IMR-90 (cell line): ENCODE results near the gene TULP4. TPM values are rescaled to one million over a fixed set of nuclear protein-coding genes. Genes with fewer than 3 reads are reported as not detected.

Experiments used
- ATAC-seq: fragments of 200-7000 bp; cut with Tn5 transposase; 2 replicates; pipeline ENCODE4 v1.9.1; 2020; ENCODE audit warnings: low read depth, mild to moderate bottlenecking, moderate library complexity
- BruUV-seq: library from RNA; stranded (reverse); fragments of 400-500 nt; replicated peaks from 2 replicates; lab custom pipeline; 2021; lab: Mats Ljungman, UMichigan
- CTCF ChIA-PET: fragments of 300-600 bp; formaldehyde crosslinking; extraction: SDS; loops from one replicate; lab custom pipeline; 2021; ENCODE audit warnings: antibody characterized with exemption; lab: Yijun Ruan, JAX
- POLR2A ChIA-PET: fragments of 300-600 bp; sonication (Branson Sonifier 250); formaldehyde crosslinking; loops from one replicate; lab custom pipeline; 2022; ENCODE audit warnings: antibody characterized with exemption; ENCODE audit not compliant: unreplicated experiment; lab: Charles Lee
- DNase-seq: peaks from one replicate; pipeline ENCODE4 v3.0.0; 2013
- H2AFZ ChIP-seq: replicated peaks from 2 replicates; pipeline ENCODE3; 2013; ENCODE audit warnings: low read length, mild to moderate bottlenecking; ENCODE audit not compliant: poor library complexity
- H2AK5ac ChIP-seq: 2 replicates; pipeline ENCODE4 v1.6.1; 2013; ENCODE audit warnings: low read depth, low read length, inconsistent platforms
- H2AK9ac ChIP-seq: replicated peaks from 2 replicates; pipeline ENCODE3; 2013; ENCODE audit warnings: mild to moderate bottlenecking, low read depth, low read length, moderate library complexity; ENCODE audit not compliant: poor library complexity
- H2BK120ac ChIP-seq: 2 replicates; pipeline ENCODE4 v1.6.1; 2013; ENCODE audit warnings: low read depth, low read length, inconsistent platforms
- H2BK15ac ChIP-seq: 3 replicates; pipeline ENCODE4 v1.6.1; 2013; ENCODE audit warnings: low read depth, low read length, inconsistent platforms
- H2BK20ac ChIP-seq: 2 replicates; pipeline ENCODE4 v1.6.1; 2013; ENCODE audit warnings: low read depth, mild to moderate bottlenecking, inconsistent platforms, low read length, moderate library complexity
- H2BK5ac ChIP-seq: 2 replicates; pipeline ENCODE4 v1.6.1; 2013; ENCODE audit warnings: mild to moderate bottlenecking, low read depth, low read length, inconsistent platforms; ENCODE audit not compliant: poor library complexity, severe bottlenecking
- H3K14ac ChIP-seq: replicated peaks from 2 replicates; pipeline ENCODE4 v1.6.1; 2013; ENCODE audit warnings: low read depth, low read length, inconsistent platforms
- H3K18ac ChIP-seq: 2 replicates; pipeline ENCODE4 v1.6.1; 2013; ENCODE audit warnings: low read depth, low read length, control low read depth
- H3K23ac ChIP-seq: 2 replicates; pipeline ENCODE4 v1.6.1; 2013; ENCODE audit warnings: low read depth, low read length, inconsistent platforms
- H3K27ac ChIP-seq: 2 replicates; pipeline ENCODE4 v1.5.1; 2013; ENCODE audit warnings: mild to moderate bottlenecking, control low read depth, low read length; ENCODE audit not compliant: insufficient read depth
- H3K27me3 ChIP-seq: 2 replicates; pipeline ENCODE4 v1.6.1; 2013; ENCODE audit warnings: low read length; ENCODE audit not compliant: control insufficient read depth, insufficient read depth
- H3K36me3 ChIP-seq: 2 replicates; pipeline ENCODE4 v1.6.1; 2013; ENCODE audit warnings: low read length, mixed read lengths; ENCODE audit not compliant: control insufficient read depth, insufficient read depth
- H3K4ac ChIP-seq: 2 replicates; pipeline ENCODE4 v1.6.1; 2013; ENCODE audit warnings: low read depth, low read length, inconsistent platforms
- H3K4me1 ChIP-seq: 2 replicates; pipeline ENCODE4 v1.6.1; 2013; ENCODE audit warnings: low read length, mixed read lengths; ENCODE audit not compliant: control insufficient read depth, insufficient read depth
- H3K4me2 ChIP-seq: 2 replicates; pipeline ENCODE4 v1.6.1; 2013; ENCODE audit warnings: low read depth, mild to moderate bottlenecking, control low read depth, low read length, moderate library complexity
- H3K4me3 ChIP-seq: 2 replicates; pipeline ENCODE4 v1.5.1; 2013; ENCODE audit warnings: low read depth, mild to moderate bottlenecking, control low read depth, low read length, moderate library complexity; ENCODE audit not compliant: insufficient read depth
- H3K56ac ChIP-seq: 2 replicates; pipeline ENCODE4 v1.6.1; 2013; ENCODE audit warnings: low read length, inconsistent platforms; ENCODE audit not compliant: insufficient read depth; ENCODE audit errors: extremely low read depth
- H3K79me1 ChIP-seq, 2 experiments: 2 replicates each; pipeline ENCODE4 v1.6.1; 2013; ENCODE audit warnings: low read length in 2 of 2, inconsistent platforms in 1 of 2, low read depth in 1 of 2
- H3K9ac ChIP-seq: 2 replicates; pipeline ENCODE4 v1.6.1; 2013; ENCODE audit warnings: low read depth, low read length, control low read depth
- H3K9me1 ChIP-seq: 2 replicates; pipeline ENCODE4 v1.6.1; 2013; ENCODE audit warnings: low read length, inconsistent platforms; ENCODE audit not compliant: insufficient read depth
- H3K9me3 ChIP-seq: 2 replicates; pipeline ENCODE4 v1.6.1; 2013; ENCODE audit warnings: low read length; ENCODE audit not compliant: control insufficient read depth, insufficient read depth
- H4K20me1 ChIP-seq: 2 replicates; pipeline ENCODE4 v1.6.1; 2013; ENCODE audit warnings: low read length, inconsistent platforms; ENCODE audit not compliant: insufficient read depth
- H4K5ac ChIP-seq: 2 replicates; pipeline ENCODE4 v1.6.1; 2013; ENCODE audit warnings: mild to moderate bottlenecking, low read depth, low read length, control low read depth
- H4K8ac ChIP-seq, 2 experiments: 2 replicates each; pipeline ENCODE4 v1.6.1; 2013; ENCODE audit warnings: low read depth in 2 of 2, low read length in 2 of 2, control low read depth in 1 of 2, inconsistent platforms in 1 of 2
- H4K91ac ChIP-seq: 2 replicates; pipeline ENCODE4 v1.6.1; 2013; ENCODE audit warnings: low read depth, low read length, inconsistent platforms; ENCODE audit not compliant: insufficient read depth
- BHLHE40 ChIP-seq: fragments of 150-350 bp; IDR thresholded peaks from 2 replicates; pipeline ENCODE4 v1.6.1; 2016; ENCODE audit warnings: mild to moderate bottlenecking, low read depth, low read length
- CEBPB ChIP-seq: IDR thresholded peaks from 2 replicates; pipeline ENCODE4 v1.6.1; 2012; ENCODE audit warnings: low read depth, low read length, improper control_type of control experiment
- CHD1 ChIP-seq: IDR thresholded peaks from 2 replicates; pipeline ENCODE4 v1.6.1; 2012; ENCODE audit warnings: low read depth, low read length, improper control_type of control experiment
- FOS ChIP-seq: fragments of 150-350 bp; IDR thresholded peaks from 2 replicates; pipeline ENCODE4 v1.6.1; 2016; ENCODE audit warnings: low read depth, low read length
- MAFK ChIP-seq: IDR thresholded peaks from 2 replicates; pipeline ENCODE4 v1.6.1; 2012; ENCODE audit warnings: low read depth, low read length, improper control_type of control experiment
- MAZ ChIP-seq: IDR thresholded peaks from 2 replicates; pipeline ENCODE4 v1.6.1; 2012; ENCODE audit warnings: low read depth, mild to moderate bottlenecking, low read length, improper control_type of control experiment, moderate library complexity, borderline replicate concordance
- MXI1 ChIP-seq: IDR thresholded peaks from 2 replicates; pipeline ENCODE4 v1.6.1; 2012; ENCODE audit warnings: low read depth, mild to moderate bottlenecking, low read length, moderate library complexity, borderline replicate concordance
- NFE2L2 ChIP-seq: fragments of 150-350 bp; IDR thresholded peaks from 2 replicates; pipeline ENCODE4 v1.6.1; 2016; ENCODE audit warnings: low read depth, mild to moderate bottlenecking, low read length
- POLR2A ChIP-seq: IDR thresholded peaks from 2 replicates; pipeline ENCODE4 v1.6.1; 2012; ENCODE audit warnings: mild to moderate bottlenecking, low read depth, low read length
- RAD21 ChIP-seq: IDR thresholded peaks from 2 replicates; pipeline ENCODE4 v1.6.1; 2012; ENCODE audit warnings: low read length, improper control_type of control experiment
- RCOR1 ChIP-seq: IDR thresholded peaks from 2 replicates; pipeline ENCODE4 v1.6.1; 2012; ENCODE audit warnings: mild to moderate bottlenecking, low read length, improper control_type of control experiment; ENCODE audit not compliant: insufficient replicate concordance
- RFX5 ChIP-seq: IDR thresholded peaks from 2 replicates; pipeline ENCODE4 v1.8.0; 2012; ENCODE audit warnings: low read depth, mild to moderate bottlenecking, low read length, moderate library complexity
- SMC3 ChIP-seq: fragments of 150-350 bp; IDR thresholded peaks from 2 replicates; pipeline ENCODE4 v1.6.1; 2016; ENCODE audit warnings: low read depth, mild to moderate bottlenecking, antibody characterized with exemption, low read length, moderate library complexity
- WGBS, 2 experiments: methylation state at CpG; one replicate each; pipeline versions ENCODE4 v1.1.5 to v1.1.7; 2013; ENCODE audit warnings: missing lambda C conversion rate in 2 of 2; ENCODE audit not compliant: insufficient read length in 1 of 2; ENCODE audit errors: extremely low coverage in 2 of 2; 5-methylcytosine and 5-hydroxymethylcytosine counted together
- dilution Hi-C: fragments of 300-500 bp; cut with HindIII; formaldehyde crosslinking; loops from one replicate; pipeline ENCODE4 v1.14.3; 2018; ENCODE audit warnings: low sequenced_read_pairs; ENCODE audit not compliant: unreplicated experiment
- in situ Hi-C: fragments of 300-500 bp; cut with MboI; formaldehyde crosslinking; loops from 3 replicates; pipeline ENCODE4 v1.14.3; 2019; ENCODE audit warnings: low sequenced_read_pairs, inconsistent platforms, mixed read lengths
- intact Hi-C: fragments of 100-400 bp; cut with micrococcal nuclease; formaldehyde crosslinking; loops from 2 replicates; pipeline ENCODE4 v1.10.0; 2022
- polyA plus RNA-seq, 3 experiments: library from polyadenylated mRNA; depleted of rRNA; stranded (reverse); fragments of >200 nt; gene quantifications; 2 replicates each; pipeline ENCODE4 v1.2.3, GENCODE V29; 2012; ENCODE audit warnings: low replicate concordance in 1 of 3
- total RNA-seq: library from RNA; depleted of rRNA; stranded (reverse); fragments of >200 nt; gene quantifications from 2 replicates; pipeline ENCODE4 v1.2.3, GENCODE V29; 2012
- TF ChIP-seq, protein P1 (sequence below): conservative IDR thresholded peaks from 2 replicates; pipeline ENCODE4 v1.5.1; 2012; ENCODE audit warnings: mild to moderate bottlenecking, low read depth, low read length, improper control_type of control experiment
- TF ChIP-seq, protein P2 (sequence below): fragments of 150-350 bp; IDR thresholded peaks from 2 replicates; pipeline ENCODE4 v1.6.1; 2017; ENCODE audit warnings: mild to moderate bottlenecking, antibody characterized with exemption, low read length, low read depth
- TF ChIP-seq, protein P3 (sequence below): fragments of 150-350 bp; IDR thresholded peaks from 2 replicates; pipeline ENCODE4 v1.6.1; 2016; ENCODE audit warnings: low read depth, mild to moderate bottlenecking, low read length, moderate library complexity, borderline replicate concordance

TULP4 gene
- total and polyA plus RNA-seq, 2 of the 4 experiments (the other 2 are of a cell fraction), result 8.1 to 30.6 TPM

DNA sequence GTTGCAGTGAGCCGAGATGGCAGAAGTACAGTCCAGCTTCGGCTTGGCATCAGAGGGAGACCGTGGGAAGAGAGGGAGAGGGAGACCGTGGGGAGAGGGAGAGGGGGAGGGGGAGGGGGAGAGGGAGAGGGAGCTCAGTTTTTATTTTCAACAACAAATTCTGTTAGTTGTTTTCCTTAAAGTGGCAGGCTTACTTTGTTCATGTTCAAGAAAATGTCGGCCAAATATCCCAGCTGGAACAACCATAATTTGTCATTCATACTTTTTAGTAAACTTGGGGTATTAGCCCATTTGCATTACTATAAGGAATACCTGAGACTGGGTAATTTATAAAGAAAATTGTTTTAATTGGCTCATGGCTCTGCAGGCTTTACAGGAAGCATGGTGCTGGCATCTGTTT, 2.5 kb upstream of the TULP4 start:
- H2AFZ ChIP-seq, result no peak overlapping the region
- dilution Hi-C loops, result no loop called here
- POLR2A ChIA-PET, result no interaction called here

More for the DNA sequence above, 2.5 kb upstream of the TULP4 start:
- no peak overlapping the region for H2BK5ac ChIP-seq
- intact Hi-C loops, result no loop called here
- no peak overlapping the region for H3K56ac ChIP-seq
- no TSS peak for BruUV-seq
- DNase-seq, result no peak
- no peak overlapping the region for H4K8ac ChIP-seq
- no peak overlapping the region for H2BK20ac ChIP-seq
- no peak for ATAC-seq
- H2AK5ac ChIP-seq, result no peak overlapping the region
- H3K18ac ChIP-seq, result no peak overlapping the region
- H4K91ac ChIP-seq, result no peak overlapping the region
- no peaks in the 10 kb centered on the region for H4K20me1 ChIP-seq
- H3K27ac ChIP-seq, result no peak overlapping the region
- H3K79me1 ChIP-seq, result peaks cover 4 to 16% of the 10 kb centered on the region in 2 experiments; a peak in 2 of 4 replicates
- H2BK120ac ChIP-seq, result no peak overlapping the region
- no peak overlapping the region for H2BK15ac ChIP-seq
- no peak overlapping the region for H3K23ac ChIP-seq
- H3K14ac ChIP-seq, result no peak overlapping the region
- H3K9ac ChIP-seq, result no peak overlapping the region
- no peak for TF ChIP-seq MXI1
- TF ChIP-seq, protein P1, sequence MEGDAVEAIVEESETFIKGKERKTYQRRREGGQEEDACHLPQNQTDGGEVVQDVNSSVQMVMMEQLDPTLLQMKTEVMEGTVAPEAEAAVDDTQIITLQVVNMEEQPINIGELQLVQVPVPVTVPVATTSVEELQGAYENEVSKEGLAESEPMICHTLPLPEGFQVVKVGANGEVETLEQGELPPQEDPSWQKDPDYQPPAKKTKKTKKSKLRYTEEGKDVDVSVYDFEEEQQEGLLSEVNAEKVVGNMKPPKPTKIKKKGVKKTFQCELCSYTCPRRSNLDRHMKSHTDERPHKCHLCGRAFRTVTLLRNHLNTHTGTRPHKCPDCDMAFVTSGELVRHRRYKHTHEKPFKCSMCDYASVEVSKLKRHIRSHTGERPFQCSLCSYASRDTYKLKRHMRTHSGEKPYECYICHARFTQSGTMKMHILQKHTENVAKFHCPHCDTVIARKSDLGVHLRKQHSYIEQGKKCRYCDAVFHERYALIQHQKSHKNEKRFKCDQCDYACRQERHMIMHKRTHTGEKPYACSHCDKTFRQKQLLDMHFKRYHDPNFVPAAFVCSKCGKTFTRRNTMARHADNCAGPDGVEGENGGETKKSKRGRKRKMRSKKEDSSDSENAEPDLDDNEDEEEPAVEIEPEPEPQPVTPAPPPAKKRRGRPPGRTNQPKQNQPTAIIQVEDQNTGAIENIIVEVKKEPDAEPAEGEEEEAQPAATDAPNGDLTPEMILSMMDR, result no peak
- TF ChIP-seq NFE2L2, result no peak
- TF ChIP-seq POLR2A, result no peak
- no peak for TF ChIP-seq MAZ
- no peak for TF ChIP-seq CHD1
- no peak for TF ChIP-seq RAD21
- TF ChIP-seq, protein P2, sequence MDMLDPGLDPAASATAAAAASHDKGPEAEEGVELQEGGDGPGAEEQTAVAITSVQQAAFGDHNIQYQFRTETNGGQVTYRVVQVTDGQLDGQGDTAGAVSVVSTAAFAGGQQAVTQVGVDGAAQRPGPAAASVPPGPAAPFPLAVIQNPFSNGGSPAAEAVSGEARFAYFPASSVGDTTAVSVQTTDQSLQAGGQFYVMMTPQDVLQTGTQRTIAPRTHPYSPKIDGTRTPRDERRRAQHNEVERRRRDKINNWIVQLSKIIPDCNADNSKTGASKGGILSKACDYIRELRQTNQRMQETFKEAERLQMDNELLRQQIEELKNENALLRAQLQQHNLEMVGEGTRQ, result no peak
- no peak for TF ChIP-seq BHLHE40
- TF ChIP-seq RCOR1, result no peak
- no peak for TF ChIP-seq MAFK
- TF ChIP-seq FOS, result no peak
- no peak for TF ChIP-seq CEBPB
- TF ChIP-seq SMC3, result no peak
- TF ChIP-seq, protein P3, sequence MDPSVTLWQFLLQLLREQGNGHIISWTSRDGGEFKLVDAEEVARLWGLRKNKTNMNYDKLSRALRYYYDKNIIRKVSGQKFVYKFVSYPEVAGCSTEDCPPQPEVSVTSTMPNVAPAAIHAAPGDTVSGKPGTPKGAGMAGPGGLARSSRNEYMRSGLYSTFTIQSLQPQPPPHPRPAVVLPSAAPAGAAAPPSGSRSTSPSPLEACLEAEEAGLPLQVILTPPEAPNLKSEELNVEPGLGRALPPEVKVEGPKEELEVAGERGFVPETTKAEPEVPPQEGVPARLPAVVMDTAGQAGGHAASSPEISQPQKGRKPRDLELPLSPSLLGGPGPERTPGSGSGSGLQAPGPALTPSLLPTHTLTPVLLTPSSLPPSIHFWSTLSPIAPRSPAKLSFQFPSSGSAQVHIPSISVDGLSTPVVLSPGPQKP, result no peak
- no peak for TF ChIP-seq RFX5
- no peak overlapping the region for H4K5ac ChIP-seq
- H3K36me3 ChIP-seq, result peaks cover 8% of the 10 kb centered on the region; the same call in 1 of the 2 replicates
- H3K4ac ChIP-seq, result no peak overlapping the region
- H3K27me3 ChIP-seq, result no peaks in the 10 kb centered on the region
- H3K4me3 ChIP-seq, result no peak overlapping the region
- H3K9me3 ChIP-seq, result no peaks in the 10 kb centered on the region
- H3K9me1 ChIP-seq, result peaks cover 2% of the 10 kb centered on the region; the same call in 1 of the 2 replicates
- in situ Hi-C loops, result no loop called here
- CTCF ChIA-PET, result interaction anchor here (0.7 kb wide), 1 partner anchor 481 kb away, joined by 4 read pairs; no protein-coding TSS in a partner anchor
- H3K4me2 ChIP-seq, result no peak overlapping the region
- no peak overlapping the region for H2AK9ac ChIP-seq
- no peaks in the 10 kb centered on the region for H3K4me1 ChIP-seq
- WGBS, 2 experiments, result no CpG with 5 or more reads among the region's 5 CpGs
